ENCODE data around the gene LRPPRC. TPM values are rescaled to one million over a fixed set of nuclear protein-coding genes. Genes with fewer than 3 reads are reported as not detected.

Gene LRPPRC
- total RNA-seq, 1 donor = 57.2 TPM

- Histone ChIP-seq H3K4me2 (ENCODE audit: insufficient read depth, low read length) (no peak overlapping the region), H3K79me2 (ENCODE audit: insufficient read depth, low read length) (no peaks in the 10 kb centered on the region), H3K4me1 (ENCODE audit: insufficient read depth, low read length) (no peaks in the 10 kb centered on the region), H3K9me3 (ENCODE audit: low read depth, low read length) (no peaks in the 10 kb centered on the region), H3K36me3 (ENCODE audit: insufficient read depth, low read length) (no peaks in the 10 kb centered on the region), H4K20me1 (ENCODE audit: insufficient read depth, low read length) (no peaks in the 10 kb centered on the region), H2AFZ (ENCODE audit: low read length) (no peak overlapping the region), H3K4me3 (ENCODE audit: insufficient read depth, low read length) (no peak overlapping the region), H3K27me3 (ENCODE audit: insufficient read depth, low read length) (peaks cover 47% of the 10 kb centered on the region), H3K27ac (ENCODE audit: low read depth, low read length) (no peak overlapping the region)
- DNase-seq (ENCODE audit: insufficient read length, low spot score, missing footprints) = no peak
- TF ChIP-seq CTCF (IDR thresholded peaks at IDR 0.05; ENCODE audit: extremely low read depth, low read depth, low read length) = no peak
Observed at GRCh38 chr2:43853141-43854081, 142.4 kb downstream of the LRPPRC start.

- Histone ChIP-seq H3K27me3 (ENCODE audit: insufficient read depth, low read length) (peaks cover 42% of the 10 kb centered on the region), H3K9me3 (ENCODE audit: low read depth, low read length) (no peaks in the 10 kb centered on the region), H3K27ac (ENCODE audit: low read depth, low read length) (no peak overlapping the region), H4K20me1 (ENCODE audit: insufficient read depth, low read length) (no peaks in the 10 kb centered on the region), H2AFZ (ENCODE audit: low read length) (no peak overlapping the region), H3K4me3 (ENCODE audit: insufficient read depth, low read length) (no peak overlapping the region), H3K36me3 (ENCODE audit: insufficient read depth, low read length) (no peaks in the 10 kb centered on the region), H3K4me2 (ENCODE audit: insufficient read depth, low read length) (no peak overlapping the region), H3K4me1 (ENCODE audit: insufficient read depth, low read length) (no peaks in the 10 kb centered on the region), H3K79me2 (ENCODE audit: insufficient read depth, low read length) (no peaks in the 10 kb centered on the region)
- no peak for DNase-seq (ENCODE audit: insufficient read length, low spot score, missing footprints)
- TF ChIP-seq CTCF (IDR thresholded peaks at IDR 0.05; ENCODE audit: extremely low read depth, low read depth, low read length) = no peak
Observed at GRCh38 chr2:43852196-43852730, 143.5 kb downstream of the LRPPRC start.

GRCh38 chr2:43851011-43851980, 144.5 kb downstream of the LRPPRC start:
- H3K4me1 ChIP-seq (ENCODE audit: insufficient read depth, low read length) = no peaks in the 10 kb centered on the region
- H3K9me3 ChIP-seq (ENCODE audit: low read depth, low read length) = no peaks in the 10 kb centered on the region
- no peak overlapping the region for H2AFZ ChIP-seq (ENCODE audit: low read length)
- H3K79me2 ChIP-seq (ENCODE audit: insufficient read depth, low read length) = no peaks in the 10 kb centered on the region
- H3K4me2 ChIP-seq (ENCODE audit: insufficient read depth, low read length) = no peak overlapping the region
- no peaks in the 10 kb centered on the region for H4K20me1 ChIP-seq (ENCODE audit: insufficient read depth, low read length)
- H3K27ac ChIP-seq (ENCODE audit: low read depth, low read length) = no peak overlapping the region
- H3K27me3 ChIP-seq (ENCODE audit: insufficient read depth, low read length) = peaks cover 32% of the 10 kb centered on the region
- no peaks in the 10 kb centered on the region for H3K36me3 ChIP-seq (ENCODE audit: insufficient read depth, low read length)
- no peak for DNase-seq (ENCODE audit: insufficient read length, low spot score, missing footprints)
- TF ChIP-seq CTCF (IDR thresholded peaks at IDR 0.05; ENCODE audit: extremely low read depth, low read depth, low read length) = no peak
- H3K4me3 ChIP-seq (ENCODE audit: insufficient read depth, low read length) = no peak overlapping the region

Data from osteoblast (primary cell).